H1 (cell line): ENCODE measurements around the gene ST8SIA4. TPM values are rescaled to one million over a fixed set of nuclear protein-coding genes. Genes with fewer than 3 reads are reported as not detected.

Experiments used
- CTCF ChIA-PET: fragments of 300-600 bp; sonication (Branson Sonifier 250); formaldehyde crosslinking; loops from one replicate; lab custom pipeline; 2021; ENCODE audit not compliant: partially characterized antibody; lab: Charles Lee
- POLR2A ChIA-PET: fragments of 300-600 bp; sonication (Branson Sonifier 250); formaldehyde crosslinking; loops from one replicate; lab custom pipeline; 2021; ENCODE audit warnings: inconsistent platforms; ENCODE audit not compliant: partially characterized antibody; lab: Charles Lee
- DNase-seq, 2 experiments: peaks; one replicate each; pipeline versions ENCODE4 v3.0.0 to v3.0.0-alpha.2; 2010 to 2022; ENCODE audit warnings: low spot score in 2 of 2, low read depth in 1 of 2, mixed read lengths in 1 of 2
- FAIRE-seq: peaks from 2 replicates; lab custom pipeline; 2011; peaks lifted over from hg19 to GRCh38; lab: Jason Lieb, UNC
- H2AFZ ChIP-seq: 2 replicates; pipeline ENCODE4 v1.8.1; 2012; ENCODE audit warnings: low read length, inconsistent platforms
- H2AK5ac ChIP-seq: 2 replicates; pipeline ENCODE4 v1.6.1; 2013; ENCODE audit warnings: low read depth, low read length
- H2BK120ac ChIP-seq: replicated peaks from 2 replicates; pipeline ENCODE3; 2013; ENCODE audit warnings: low read depth, low read length, inconsistent platforms
- H2BK12ac ChIP-seq: 2 replicates; pipeline ENCODE4 v1.6.1; 2013; ENCODE audit warnings: low read depth, low read length
- H2BK15ac ChIP-seq: 2 replicates; pipeline ENCODE4 v1.6.1; 2013; ENCODE audit warnings: low read length
- H2BK20ac ChIP-seq: 2 replicates; pipeline ENCODE4 v1.6.1; 2013; ENCODE audit warnings: low read length
- H2BK5ac ChIP-seq: 2 replicates; pipeline ENCODE4 v1.6.1; 2013; ENCODE audit warnings: low read depth, low read length
- H3K14ac ChIP-seq: 2 replicates; pipeline ENCODE4 v1.6.1; 2013; ENCODE audit warnings: inconsistent platforms; ENCODE audit not compliant: insufficient read length
- H3K18ac ChIP-seq: 2 replicates; pipeline ENCODE4 v1.6.1; 2013; ENCODE audit warnings: low read length; ENCODE audit errors: extremely low read depth
- H3K23ac ChIP-seq: 2 replicates; pipeline ENCODE4 v1.6.1; 2013; ENCODE audit warnings: inconsistent platforms; ENCODE audit not compliant: insufficient read length
- H3K23me2 ChIP-seq: 2 replicates; pipeline ENCODE4 v1.6.1; 2013; ENCODE audit warnings: low read depth, low read length
- H3K27ac ChIP-seq: 2 replicates; pipeline ENCODE4 v1.6.1; 2011; ENCODE audit warnings: low read depth, low read length, inconsistent platforms
- H3K27me3 ChIP-seq, 4 experiments: replicated peaks in 1 of 4; 1 replicate in 1 of 4; 2 replicates in 3 of 4; pipeline versions ENCODE4 v1.6.1 to v1.8.1; 2011 to 2013; ENCODE audit warnings: low read length in 3 of 4, mild to moderate bottlenecking in 3 of 4, inconsistent platforms in 2 of 4, mixed read lengths in 2 of 4, moderate library complexity in 1 of 4; ENCODE audit not compliant: control insufficient read depth in 3 of 4, insufficient read depth in 3 of 4; ENCODE audit errors: extremely low read depth in 1 of 4
- H3K36me3 ChIP-seq, 4 experiments: 2 replicates each; pipeline versions ENCODE4 v1.6.1 to v1.8.1; 2011 to 2013; ENCODE audit warnings: mild to moderate bottlenecking in 4 of 4, low read length in 3 of 4, moderate library complexity in 2 of 4, control low read depth in 1 of 4, inconsistent platforms in 1 of 4; ENCODE audit not compliant: insufficient read depth in 4 of 4, control insufficient read depth in 2 of 4
- H3K4ac ChIP-seq: replicated peaks from 2 replicates; pipeline ENCODE3; 2013; ENCODE audit warnings: low read length, low read depth, mixed read lengths, inconsistent platforms; ENCODE audit not compliant: insufficient read length
- H3K4me1 ChIP-seq, 4 experiments: replicated peaks in 1 of 4; 1 replicate in 1 of 4; 2 replicates in 3 of 4; pipeline versions ENCODE4 v1.6.1 to v1.8.1; 2011 to 2013; ENCODE audit warnings: low read length in 3 of 4, inconsistent platforms in 2 of 4, mixed read lengths in 1 of 4; ENCODE audit not compliant: insufficient read depth in 4 of 4, control insufficient read depth in 3 of 4
- H3K4me2 ChIP-seq, 2 experiments: 2 replicates each; pipeline versions ENCODE4 v1.6.1 to v1.8.1; 2011 to 2013; ENCODE audit warnings: low read depth in 2 of 2, low read length in 2 of 2, control low read depth in 1 of 2, inconsistent platforms in 1 of 2, mild to moderate bottlenecking in 1 of 2; ENCODE audit not compliant: insufficient read depth in 1 of 2
- H3K4me3 ChIP-seq, 4 experiments: fragments of 200-600, 300-600 bp in 1 of 4; sonication (generic), shearing (Covaris generic), sonication (Bioruptor Twin) in 1 of 4; 2 replicates each; pipeline versions ENCODE4 v1.5.1 to v1.8.1; 2011 to 2016; ENCODE audit warnings: low read length in 4 of 4, low read depth in 3 of 4, control low read depth in 2 of 4, inconsistent platforms in 2 of 4, mild to moderate bottlenecking in 2 of 4, mixed read lengths in 1 of 4, moderate library complexity in 1 of 4; ENCODE audit not compliant: insufficient read depth in 2 of 4; ENCODE audit errors: extremely low read depth in 1 of 4
- H3K56ac ChIP-seq: replicated peaks from 2 replicates; pipeline ENCODE3; 2013; ENCODE audit warnings: low read depth, mild to moderate bottlenecking, mixed read lengths, low read length, inconsistent platforms; ENCODE audit not compliant: insufficient read length
- H3K79me1 ChIP-seq: 2 replicates; pipeline ENCODE4 v1.6.1; 2013; ENCODE audit warnings: low read depth, low read length, control low read depth
- H3K79me2 ChIP-seq, 2 experiments: 2 replicates each; pipeline versions ENCODE4 v1.6.1 to v1.8.1; 2012 to 2013; ENCODE audit warnings: low read length in 2 of 2, mild to moderate bottlenecking in 2 of 2, inconsistent platforms in 1 of 2; ENCODE audit not compliant: insufficient read depth in 2 of 2, control insufficient read depth in 1 of 2
- H3K9ac ChIP-seq, 4 experiments: replicated peaks in 1 of 4; 1 replicate in 1 of 4; 2 replicates in 3 of 4; pipeline versions ENCODE4 v1.6.1 to v1.8.1; 2011 to 2013; ENCODE audit warnings: low read depth in 3 of 4, low read length in 3 of 4, control low read depth in 2 of 4, mild to moderate bottlenecking in 2 of 4, moderate library complexity in 2 of 4, inconsistent platforms in 1 of 4; ENCODE audit errors: extremely low read depth in 1 of 4
- H3K9me3 ChIP-seq, 2 experiments: 2 replicates each; pipeline versions ENCODE4 v1.6.1 to v1.8.1; 2012 to 2013; ENCODE audit warnings: mild to moderate bottlenecking in 2 of 2, moderate library complexity in 2 of 2, control low read depth in 1 of 2, inconsistent platforms in 1 of 2, low read depth in 1 of 2, low read length in 1 of 2, mixed read lengths in 1 of 2; ENCODE audit not compliant: insufficient read depth in 2 of 2
- H4K20me1 ChIP-seq, 2 experiments: replicated peaks in 1 of 2; 2 replicates each; pipeline versions ENCODE3 to v1.8.1; 2011 to 2013; ENCODE audit warnings: inconsistent platforms in 2 of 2, low read length in 2 of 2, mild to moderate bottlenecking in 1 of 2; ENCODE audit not compliant: insufficient read depth in 2 of 2, control insufficient read depth in 1 of 2
- H4K5ac ChIP-seq: 2 replicates; pipeline ENCODE4 v1.6.1; 2013; ENCODE audit warnings: low read length, low read depth, mixed read lengths, inconsistent platforms; ENCODE audit not compliant: insufficient read length
- H4K8ac ChIP-seq: 2 replicates; pipeline ENCODE4 v1.8.0; 2013; ENCODE audit warnings: mild to moderate bottlenecking, moderate library complexity, low read length, inconsistent platforms; ENCODE audit not compliant: insufficient read depth; ENCODE audit errors: extremely low read depth
- H4K91ac ChIP-seq: replicated peaks from 2 replicates; pipeline ENCODE3; 2013; ENCODE audit warnings: low read length, mixed read lengths, inconsistent platforms; ENCODE audit not compliant: insufficient read length
- ATF3 ChIP-seq: IDR thresholded peaks from 2 replicates; pipeline ENCODE4 v1.6.1; 2011; ENCODE audit warnings: low read depth, mild to moderate bottlenecking, low read length; ENCODE audit not compliant: insufficient read depth
- BACH1 ChIP-seq: IDR thresholded peaks from 2 replicates; pipeline ENCODE4 v1.6.1; 2012; ENCODE audit warnings: low read length, improper control_type of control experiment
- CREB1 ChIP-seq: IDR thresholded peaks from 2 replicates; pipeline ENCODE4 v1.6.1; 2012; ENCODE audit warnings: inconsistent platforms
- EGR1 ChIP-seq: IDR thresholded peaks from 2 replicates; pipeline ENCODE4 v1.6.1; 2011; ENCODE audit warnings: low read depth, low read length, borderline replicate concordance
- FOSL1 ChIP-seq: IDR thresholded peaks from 2 replicates; pipeline ENCODE4 v1.6.1; 2011; ENCODE audit warnings: mild to moderate bottlenecking, low read depth, low read length, moderate library complexity; ENCODE audit not compliant: insufficient read depth
- KDM5A ChIP-seq: fragments of 200-600 bp; IDR thresholded peaks from 2 replicates; pipeline ENCODE4 v1.7.1; 2012; ENCODE audit warnings: mild to moderate bottlenecking, low read length, inconsistent platforms, mixed read lengths
- POU5F1 ChIP-seq: IDR thresholded peaks from 2 replicates; pipeline ENCODE4 v1.6.1; 2011; ENCODE audit warnings: low read depth, mild to moderate bottlenecking, low read length, moderate library complexity
- RBBP5 ChIP-seq: IDR thresholded peaks from 2 replicates; pipeline ENCODE4 v1.7.1; 2012; ENCODE audit warnings: low read depth, mild to moderate bottlenecking, inconsistent platforms, low read length, moderate library complexity, borderline replicate concordance
- RXRA ChIP-seq: IDR thresholded peaks from 2 replicates; pipeline ENCODE4 v1.6.1; 2011; ENCODE audit warnings: low read depth, mild to moderate bottlenecking, low read length, moderate library complexity; ENCODE audit not compliant: insufficient read depth
- SIN3A ChIP-seq, 2 experiments: IDR thresholded peaks in 1 of 2; conservative IDR thresholded peaks in 1 of 2; 2 replicates each; pipeline ENCODE4 v1.6.1; 2011 to 2012; ENCODE audit warnings: low read length in 2 of 2, improper control_type of control experiment in 1 of 2, low read depth in 1 of 2, mild to moderate bottlenecking in 1 of 2
- SRF ChIP-seq: IDR thresholded peaks from 2 replicates; pipeline ENCODE4 v1.6.1; 2011; ENCODE audit warnings: mild to moderate bottlenecking, low read depth, low read length, moderate library complexity
- TEAD4 ChIP-seq: IDR thresholded peaks from 2 replicates; pipeline ENCODE4 v1.6.1; 2012; ENCODE audit warnings: low read depth, low read length, inconsistent platforms, mixed read lengths
- WGBS, 2 experiments: shearing (Covaris generic) in 1 of 2; methylation state at CpG; one replicate each; pipeline versions ENCODE4 v1.1.6 to v1.1.7; 2013 to 2015; ENCODE audit warnings: low lambda C conversion rate in 2 of 2, mixed read lengths in 2 of 2, inconsistent platforms in 1 of 2, low coverage in 1 of 2, missing lambda C conversion rate in 1 of 2; ENCODE audit not compliant: insufficient replicate concordance in 2 of 2, insufficient coverage in 1 of 2, insufficient read length in 1 of 2; ENCODE audit errors: extremely low coverage in 1 of 2, missing lambda C conversion rate in 1 of 2; 5-methylcytosine and 5-hydroxymethylcytosine counted together
- polyA plus RNA-seq, 7 experiments: library from polyadenylated mRNA; depleted of rRNA in 3 of 7; stranded (reverse) in 5 of 7; unstranded in 2 of 7; fragments of >200 nt in 5 of 7; fragments of 200-250 nt in 2 of 7; gene quantifications; 1 replicate in 5 of 7; 2 replicates in 1 of 7; 4 replicates in 1 of 7; pipeline versions ENCODE4 v1.2.1 to v1.2.3, GENCODE V29; 2011 to 2013; ENCODE audit warnings: missing spikeins in 2 of 7, mixed read lengths in 2 of 7
- total RNA-seq: library from RNA; stranded (reverse); fragmentation: NEBNext Ultra II Directional; extraction: Animal tissue kit (Norgen Biotek cat#: 25700); gene quantifications from 2 replicates; pipeline ENCODE4 v1.2.1, GENCODE V29; 2021
- TF ChIP-seq, protein P1 (sequence below): IDR thresholded peaks from 2 replicates; pipeline ENCODE4 v1.6.1; 2012; ENCODE audit warnings: inconsistent platforms

Gene ST8SIA4
- total and polyA plus RNA-seq, 2 of the 8 experiments (the other 6 are each of a cell fraction or from before 2014, with no cell fraction given), result 0.08 to 0.50 TPM

DNA sequence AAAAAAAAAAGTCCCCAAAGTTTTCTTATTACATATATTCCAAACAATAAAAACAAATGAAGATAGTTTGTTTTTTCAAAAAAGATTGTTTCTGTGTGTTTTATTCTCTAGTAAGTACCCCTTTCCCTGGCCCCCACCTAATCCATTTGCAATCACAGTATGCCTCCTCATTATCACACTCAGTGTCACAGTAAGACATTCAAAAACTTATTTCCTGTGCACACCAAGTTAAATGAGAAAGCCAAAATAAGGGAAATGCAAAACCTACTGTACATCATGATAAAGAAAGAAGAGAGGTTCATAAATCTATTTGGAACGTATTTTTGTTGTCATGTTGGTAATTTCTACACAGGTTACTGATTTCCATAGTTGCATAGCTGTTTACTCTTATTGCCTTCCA, 62.3 kb downstream of the ST8SIA4 start:
- H2AK5ac ChIP-seq, result no peak overlapping the region
- H3K23me2 ChIP-seq, result no peaks in the 10 kb centered on the region
- H3K27ac ChIP-seq, result no peak overlapping the region
- no peaks in the 10 kb centered on the region for H4K20me1 ChIP-seq
- TF ChIP-seq RXRA (no peak), KDM5A (no peak), SIN3A (conservative IDR thresholded peaks at IDR 0.05 in 1 of 2, IDR thresholded peaks at IDR 0.05 in 1 of 2; ENCODE audit: low read depth in 1 of 2, low read length in 2 of 2) (no peak), BACH1 (no peak), RBBP5 (no peak), FOSL1 (no peak), ATF3 (no peak), CREB1 (no peak), EGR1 (no peak), SRF (no peak), TEAD4 (no peak), POU5F1 (no peak)
- TF ChIP-seq, protein P1, sequence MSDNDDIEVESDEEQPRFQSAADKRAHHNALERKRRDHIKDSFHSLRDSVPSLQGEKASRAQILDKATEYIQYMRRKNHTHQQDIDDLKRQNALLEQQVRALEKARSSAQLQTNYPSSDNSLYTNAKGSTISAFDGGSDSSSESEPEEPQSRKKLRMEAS, result no peak
- H3K23ac ChIP-seq, result no peak overlapping the region
- H4K5ac ChIP-seq, result no peak overlapping the region
- no peak overlapping the region for H3K56ac ChIP-seq
- no peaks in the 10 kb centered on the region for H3K79me2 ChIP-seq
- H3K4me3 ChIP-seq, result no peak overlapping the region
- no peak overlapping the region for H2BK120ac ChIP-seq
- ChIA-PET POLR2A (no interaction called here), CTCF (interaction anchor here (0.9 kb wide), 1 partner anchor 131 kb away, joined by 4 read pairs; no protein-coding TSS in a partner anchor)
- H3K14ac ChIP-seq, result no peak overlapping the region
- 32% methylated on average over 1 of the region's 1 CpG; no CpG with 5 or more reads in 1 of the 2 experiments for WGBS, 2 experiments
- H2BK15ac ChIP-seq, result no peak overlapping the region
- H3K9me3 ChIP-seq, result no peaks in the 10 kb centered on the region
- no peak overlapping the region; a peak in 1 of 4 replicates for H3K4me2 ChIP-seq
- no peak overlapping the region for H4K91ac ChIP-seq
- no peaks in the 10 kb centered on the region for H3K27me3 ChIP-seq
- no peak overlapping the region for H3K9ac ChIP-seq
- no peak overlapping the region for H2BK12ac ChIP-seq
- no peaks in the 10 kb centered on the region for H3K79me1 ChIP-seq
- FAIRE-seq (no peak), DNase-seq (no peak)
- H3K36me3 ChIP-seq, result no peaks in the 10 kb centered on the region
- H3K4me1 ChIP-seq, result peaks cover 0 to 7% (median 2%) of the 10 kb centered on the region in 4 experiments; a peak in 3 of 7 replicates
- no peak overlapping the region for H2BK5ac ChIP-seq
- no peak overlapping the region for H4K8ac ChIP-seq
- H2AFZ ChIP-seq, result no peak overlapping the region
- no peak overlapping the region for H3K4ac ChIP-seq
- H2BK20ac ChIP-seq, result no peak overlapping the region
- no peak overlapping the region for H3K18ac ChIP-seq
